ENCODE measurements around the gene FAM131A. TPM values are rescaled to one million over a fixed set of nuclear protein-coding genes. Genes with fewer than 3 reads are reported as not detected.

The FAM131A gene
- total RNA-seq, 1 donor from 2014 or later: 19.7 TPM

DNA sequence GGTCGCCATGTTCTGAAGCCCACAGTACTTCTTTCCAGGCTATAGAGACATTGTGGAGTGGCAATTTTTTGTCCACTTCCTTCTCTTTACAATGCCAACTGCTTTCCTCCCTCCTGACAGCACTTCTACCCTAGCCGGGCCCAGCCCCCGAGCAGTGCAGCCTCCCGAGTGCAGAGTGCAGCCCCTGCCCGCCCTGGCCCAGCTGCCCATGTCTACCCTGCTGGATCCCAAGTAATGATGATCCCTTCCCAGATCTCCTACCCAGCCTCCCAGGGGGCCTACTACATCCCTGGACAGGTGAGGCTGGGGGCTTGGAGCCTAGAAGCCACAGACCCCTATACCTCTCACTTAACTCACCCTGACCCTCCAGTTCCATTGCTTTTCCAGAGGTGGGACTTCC, 20.2 kb upstream of the FAM131A start:
- DNase-seq (ENCODE audit: low read depth, low spot score): no peak
- H3K36me3 Mint-ChIP-seq (ENCODE audit: low read depth): peaks cover 21% of the 10 kb centered on the region

DNA sequence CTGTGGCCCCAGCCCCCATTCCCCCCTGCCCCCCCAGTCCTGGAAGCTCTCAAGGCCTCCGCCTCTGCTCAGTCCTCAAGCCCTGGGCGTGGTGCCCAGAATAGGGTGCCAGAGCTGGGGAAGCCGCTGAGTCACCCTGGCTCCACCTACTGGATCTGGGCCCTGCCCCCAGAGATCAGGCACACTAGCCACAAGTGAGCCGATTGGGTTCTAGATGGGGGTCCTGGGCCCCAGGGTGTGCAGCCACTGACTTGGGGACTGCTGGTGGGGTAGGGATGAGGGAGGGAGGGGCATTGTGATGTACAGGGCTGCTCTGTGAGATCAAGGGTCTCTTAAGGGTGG, 17.3 kb upstream of the FAM131A start:
- peaks cover 39% of the 10 kb centered on the region for H3K36me3 Mint-ChIP-seq (ENCODE audit: low read depth)
- H3K9me3 Mint-ChIP-seq: no peaks in the 10 kb centered on the region
- H3K4me1 Mint-ChIP-seq: peaks cover 27% of the 10 kb centered on the region
- DNase-seq (ENCODE audit: low read depth, low spot score): no peak
- no peaks in the 10 kb centered on the region for H3K27me3 Mint-ChIP-seq (ENCODE audit: low read depth)
- no peak for TF ChIP-seq CTCF (conservative IDR thresholded peaks at IDR 0.05)
- no peak overlapping the region for H3K4me3 Mint-ChIP-seq
- no peak overlapping the region for H3K27ac Mint-ChIP-seq (ENCODE audit: unreplicated experiment)

More for the DNA sequence above, 20.2 kb upstream of the FAM131A start:
- H3K4me3 Mint-ChIP-seq: peak overlapping the region; percentile 92
- no peaks in the 10 kb centered on the region for H3K27me3 Mint-ChIP-seq (ENCODE audit: low read depth)
- peak overlapping the region; percentile 65 for H3K27ac Mint-ChIP-seq (ENCODE audit: unreplicated experiment)
- H3K4me1 Mint-ChIP-seq: peaks cover 32% of the 10 kb centered on the region
- no peaks in the 10 kb centered on the region for H3K9me3 Mint-ChIP-seq
- TF ChIP-seq CTCF (conservative IDR thresholded peaks at IDR 0.05): no peak

DNA sequence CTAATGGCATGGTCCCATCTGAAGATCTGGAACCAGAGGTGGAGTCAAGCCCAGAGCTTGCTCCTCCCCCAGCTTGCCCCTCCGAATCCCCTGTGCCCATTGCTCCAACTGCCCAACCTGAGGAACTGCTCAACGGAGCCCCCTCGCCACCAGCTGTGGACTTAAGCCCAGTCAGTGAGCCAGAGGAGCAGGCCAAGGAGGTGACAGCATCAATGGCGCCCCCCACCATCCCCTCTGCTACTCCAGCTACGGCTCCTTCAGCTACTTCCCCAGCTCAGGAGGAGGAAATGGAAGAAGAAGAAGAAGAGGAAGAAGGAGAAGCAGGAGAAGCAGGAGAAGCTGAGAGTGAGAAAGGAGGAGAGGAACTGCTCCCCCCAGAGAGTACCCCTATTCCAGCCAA, 15.7 kb upstream of the FAM131A start:
- peak overlapping the region; percentile 35 for H3K4me3 Mint-ChIP-seq
- peaks cover 44% of the 10 kb centered on the region for H3K36me3 Mint-ChIP-seq (ENCODE audit: low read depth)
- no peak for TF ChIP-seq CTCF (conservative IDR thresholded peaks at IDR 0.05)
- no peak overlapping the region for H3K27ac Mint-ChIP-seq (ENCODE audit: unreplicated experiment)
- H3K27me3 Mint-ChIP-seq (ENCODE audit: low read depth): no peaks in the 10 kb centered on the region
- H3K4me1 Mint-ChIP-seq: peaks cover 19% of the 10 kb centered on the region
- H3K9me3 Mint-ChIP-seq: no peaks in the 10 kb centered on the region
- no peak for DNase-seq (ENCODE audit: low read depth, low spot score)

DNA sequence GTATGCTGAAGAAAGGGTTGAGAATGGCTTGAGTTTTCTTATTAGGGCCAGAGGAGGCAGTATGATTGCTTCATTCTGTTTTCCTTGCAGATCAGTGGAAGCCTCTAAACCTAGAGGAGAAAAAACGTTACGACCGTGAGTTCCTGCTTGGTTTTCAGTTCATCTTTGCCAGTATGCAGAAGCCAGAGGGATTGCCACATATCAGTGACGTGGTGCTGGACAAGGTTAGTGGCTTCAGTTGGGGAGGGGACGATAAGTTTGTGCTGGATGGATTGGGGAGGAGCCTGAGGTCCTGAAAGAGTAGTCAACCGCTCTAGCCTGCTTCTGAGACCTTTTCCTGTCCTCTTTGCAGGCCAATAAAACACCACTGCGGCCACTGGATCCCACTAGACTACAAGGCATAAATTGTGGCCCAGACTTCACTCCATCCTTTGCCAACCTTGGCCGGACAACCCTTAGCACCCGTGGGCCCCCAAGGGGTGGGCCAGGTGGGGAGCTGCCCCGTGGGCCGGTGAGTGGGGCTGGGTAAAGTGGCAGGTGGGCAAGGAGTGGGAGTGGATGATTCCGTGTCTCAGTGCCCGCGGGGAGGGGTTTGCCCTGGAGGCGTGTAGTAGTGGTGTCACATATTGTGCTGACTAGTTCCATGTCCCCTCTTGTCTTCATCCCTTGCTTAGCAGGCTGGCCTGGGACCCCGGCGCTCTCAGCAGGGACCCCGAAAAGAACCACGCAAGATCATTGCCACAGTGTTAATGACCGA, 14.5 kb upstream of the FAM131A start:
- H3K4me1 Mint-ChIP-seq: peaks cover 7% of the 10 kb centered on the region
- H3K9me3 Mint-ChIP-seq: no peaks in the 10 kb centered on the region
- H3K27ac Mint-ChIP-seq (ENCODE audit: unreplicated experiment): no peak overlapping the region
- H3K36me3 Mint-ChIP-seq (ENCODE audit: low read depth): peaks cover 48% of the 10 kb centered on the region
- no peaks in the 10 kb centered on the region for H3K27me3 Mint-ChIP-seq (ENCODE audit: low read depth)
- DNase-seq (ENCODE audit: low read depth, low spot score): no peak
- no peak for TF ChIP-seq CTCF (conservative IDR thresholded peaks at IDR 0.05)
- no peak overlapping the region for H3K4me3 Mint-ChIP-seq

DNA sequence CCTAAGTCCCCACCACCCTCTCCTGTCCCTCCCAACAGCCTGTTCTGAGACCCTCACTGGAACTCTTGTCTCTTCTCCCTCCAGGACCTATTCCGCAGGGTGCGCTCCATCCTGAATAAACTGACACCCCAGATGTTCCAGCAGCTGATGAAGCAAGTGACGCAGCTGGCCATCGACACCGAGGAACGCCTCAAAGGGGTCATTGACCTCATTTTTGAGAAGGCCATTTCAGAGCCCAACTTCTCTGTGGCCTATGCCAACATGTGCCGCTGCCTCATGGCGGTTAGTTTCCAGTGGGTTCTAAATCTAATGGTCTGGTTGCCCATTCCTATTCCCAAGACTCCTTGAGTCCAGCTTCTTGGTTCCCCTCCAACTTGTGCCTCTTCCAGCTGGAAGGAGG, 13.7 kb upstream of the FAM131A start:
- Mint-ChIP-seq H3K9me3 (no peaks in the 10 kb centered on the region), H3K27ac (ENCODE audit: unreplicated experiment) (peak overlapping the region; percentile 35), H3K27me3 (ENCODE audit: low read depth) (no peaks in the 10 kb centered on the region), H3K4me1 (peaks cover 4% of the 10 kb centered on the region), H3K4me3 (no peak overlapping the region), H3K36me3 (ENCODE audit: low read depth) (peaks cover 48% of the 10 kb centered on the region)
- no peak for DNase-seq (ENCODE audit: low read depth, low spot score)
- no peak for TF ChIP-seq CTCF (conservative IDR thresholded peaks at IDR 0.05)
